Measurements from ENCODE around the gene RUFY1. TPM values are rescaled to one million over a fixed set of nuclear protein-coding genes. Genes with fewer than 3 reads are reported as not detected.

Gene RUFY1
- total RNA-seq, 2 experiments from 2014 or later: 22.5 to 24.7 TPM

GRCh38 chr5:179605026-179605833 is 54.9 kb downstream of the RUFY1 start:
- H3K9me3 Mint-ChIP-seq: no peaks in the 10 kb centered on the region
- intact Hi-C loops (cut with micrococcal nuclease): no loop called here
- H3K27ac Mint-ChIP-seq: no peak overlapping the region
- TF ChIP-seq, protein P1, sequence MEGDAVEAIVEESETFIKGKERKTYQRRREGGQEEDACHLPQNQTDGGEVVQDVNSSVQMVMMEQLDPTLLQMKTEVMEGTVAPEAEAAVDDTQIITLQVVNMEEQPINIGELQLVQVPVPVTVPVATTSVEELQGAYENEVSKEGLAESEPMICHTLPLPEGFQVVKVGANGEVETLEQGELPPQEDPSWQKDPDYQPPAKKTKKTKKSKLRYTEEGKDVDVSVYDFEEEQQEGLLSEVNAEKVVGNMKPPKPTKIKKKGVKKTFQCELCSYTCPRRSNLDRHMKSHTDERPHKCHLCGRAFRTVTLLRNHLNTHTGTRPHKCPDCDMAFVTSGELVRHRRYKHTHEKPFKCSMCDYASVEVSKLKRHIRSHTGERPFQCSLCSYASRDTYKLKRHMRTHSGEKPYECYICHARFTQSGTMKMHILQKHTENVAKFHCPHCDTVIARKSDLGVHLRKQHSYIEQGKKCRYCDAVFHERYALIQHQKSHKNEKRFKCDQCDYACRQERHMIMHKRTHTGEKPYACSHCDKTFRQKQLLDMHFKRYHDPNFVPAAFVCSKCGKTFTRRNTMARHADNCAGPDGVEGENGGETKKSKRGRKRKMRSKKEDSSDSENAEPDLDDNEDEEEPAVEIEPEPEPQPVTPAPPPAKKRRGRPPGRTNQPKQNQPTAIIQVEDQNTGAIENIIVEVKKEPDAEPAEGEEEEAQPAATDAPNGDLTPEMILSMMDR (IDR thresholded peaks at IDR 0.05): no peak
- peaks cover 23% of the 10 kb centered on the region for H3K36me3 Mint-ChIP-seq (ENCODE audit: low read depth)
- H3K4me1 Mint-ChIP-seq (ENCODE audit: low read depth): peaks cover 23% of the 10 kb centered on the region
- no peak for DNase-seq
- H3K27me3 Mint-ChIP-seq: no peaks in the 10 kb centered on the region
- ChIA-PET POLR2A (no interaction called here), CTCF (no interaction called here)
- no peak for ATAC-seq
- no peak overlapping the region for H3K4me3 Mint-ChIP-seq

DNA sequence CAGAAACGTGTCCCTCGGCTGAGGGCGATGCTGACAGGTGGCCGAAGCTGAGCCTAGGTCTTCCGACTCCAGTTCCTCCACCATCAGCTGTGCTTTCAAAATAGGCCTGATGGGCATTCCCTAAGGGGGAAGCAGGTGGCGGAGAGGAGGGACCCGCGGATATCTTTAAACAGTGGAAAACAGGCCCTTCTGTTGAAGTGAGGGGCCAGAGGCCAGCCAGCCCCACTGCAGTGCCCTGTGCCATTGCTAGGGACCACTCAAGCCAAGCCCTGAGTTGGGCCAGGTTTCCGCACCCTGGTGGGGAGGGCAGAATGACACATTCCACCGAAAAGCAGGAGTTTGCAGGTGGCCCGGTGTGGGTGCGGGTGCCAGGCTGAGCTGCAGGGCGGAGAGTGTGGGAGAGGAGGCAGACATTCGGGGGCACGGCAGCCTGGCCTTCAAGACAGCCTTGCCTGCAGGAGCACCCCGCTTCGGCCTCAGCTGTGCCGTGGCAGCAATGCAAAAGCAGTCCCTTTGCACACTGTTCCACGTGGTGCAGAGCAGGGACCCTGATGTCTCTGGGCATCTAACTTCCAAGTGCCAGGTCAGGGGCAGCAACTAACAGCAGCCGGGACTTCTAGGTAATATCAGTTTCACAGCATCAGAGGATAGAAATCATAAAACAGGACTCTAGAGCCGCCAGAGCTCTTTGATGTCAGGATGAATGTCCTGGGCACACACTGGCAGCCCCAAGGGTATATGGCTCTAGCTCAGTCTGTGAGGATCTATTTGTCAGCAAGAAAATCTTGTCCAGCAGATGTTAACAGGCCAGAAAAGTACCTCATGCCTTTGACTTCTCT is 55.9 kb downstream of the RUFY1 start:
- ATAC-seq: no peak
- peaks cover 32% of the 10 kb centered on the region for H3K36me3 Mint-ChIP-seq (ENCODE audit: low read depth)

DNA sequence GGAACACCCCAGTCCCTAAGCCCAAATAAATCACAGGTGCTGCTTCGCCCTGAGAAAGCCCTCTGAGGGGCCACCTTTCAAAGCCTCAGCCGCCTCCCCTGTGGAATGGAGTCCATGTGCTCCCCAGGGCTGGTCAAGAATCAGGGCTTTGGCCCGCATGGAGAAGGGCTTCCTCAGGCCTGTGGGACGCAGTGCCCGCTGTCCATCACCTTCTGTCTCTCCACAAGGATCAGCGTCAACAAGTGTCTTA is 56.5 kb downstream of the RUFY1 start:
- Mint-ChIP-seq H3K4me3 (no peak overlapping the region), H3K4me1 (ENCODE audit: low read depth) (peaks cover 36% of the 10 kb centered on the region), H3K27ac (peak overlapping the region; percentile 1), H3K27me3 (no peaks in the 10 kb centered on the region), H3K36me3 (ENCODE audit: low read depth) (peaks cover 33% of the 10 kb centered on the region), H3K9me3 (no peaks in the 10 kb centered on the region)
- CTCF ChIA-PET: no interaction called here
- DNase-seq (no peak), ATAC-seq (no peak)
- POLR2A ChIA-PET: interaction anchor here (0.9 to 5.0 kb wide), 2 partner anchors 8 to 20 kb away, joined by 4 to 51 read pairs; no protein-coding TSS in a partner anchor
- TF ChIP-seq, protein P1 (IDR thresholded peaks at IDR 0.05): no peak
- intact Hi-C loops (cut with micrococcal nuclease): no loop called here

More for the DNA sequence above, 55.9 kb downstream of the RUFY1 start:
- TF ChIP-seq, protein P1 (IDR thresholded peaks at IDR 0.05): no peak
- no peak overlapping the region for H3K27ac Mint-ChIP-seq
- CTCF ChIA-PET: no interaction called here
- no peaks in the 10 kb centered on the region for H3K9me3 Mint-ChIP-seq
- H3K4me1 Mint-ChIP-seq (ENCODE audit: low read depth): peaks cover 33% of the 10 kb centered on the region
- no peaks in the 10 kb centered on the region for H3K27me3 Mint-ChIP-seq
- POLR2A ChIA-PET: no interaction called here
- no peak for DNase-seq
- intact Hi-C loops (cut with micrococcal nuclease): no loop called here
- no peak overlapping the region for H3K4me3 Mint-ChIP-seq

DNA sequence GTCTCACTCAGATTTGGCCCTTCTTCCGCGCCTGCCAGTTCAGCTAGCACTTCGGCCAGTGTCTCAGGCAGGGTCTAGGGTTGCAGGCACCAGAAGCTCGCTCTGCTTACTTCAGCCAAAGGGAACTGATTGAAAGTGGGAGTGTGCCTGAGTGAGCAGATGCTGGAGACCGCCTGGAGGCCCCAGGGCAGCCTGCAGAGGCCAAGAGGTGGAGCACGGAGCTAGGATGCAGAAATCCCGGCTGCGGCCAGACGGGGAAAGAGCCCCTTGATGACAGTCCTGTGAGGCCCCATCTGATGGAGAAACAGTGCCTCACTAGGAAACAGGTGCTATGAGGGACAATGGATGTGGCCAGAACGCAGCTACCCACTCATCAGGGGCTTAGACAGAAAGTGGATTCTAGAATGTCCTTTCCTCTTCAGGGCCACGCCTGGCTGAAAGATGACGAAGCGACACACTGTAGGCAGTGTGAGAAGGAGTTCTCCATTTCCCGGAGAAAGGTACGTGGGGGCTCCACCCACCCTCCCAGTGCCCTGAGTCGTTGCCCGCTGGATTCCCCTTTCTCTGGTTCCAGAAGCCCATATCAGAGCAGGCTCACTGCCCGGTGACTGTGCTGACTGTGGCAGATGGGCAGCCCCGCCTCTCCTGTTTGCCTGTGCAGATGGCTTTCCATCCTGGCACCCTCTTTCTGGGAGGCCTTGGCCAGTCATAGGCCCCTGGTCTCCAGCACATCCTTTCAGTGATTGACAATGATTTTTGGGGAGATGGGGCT is 57.0 kb downstream of the RUFY1 start:
- Mint-ChIP-seq H3K27me3 (no peaks in the 10 kb centered on the region), H3K4me1 (ENCODE audit: low read depth) (peaks cover 38% of the 10 kb centered on the region), H3K36me3 (ENCODE audit: low read depth) (peaks cover 34% of the 10 kb centered on the region), H3K9me3 (no peaks in the 10 kb centered on the region), H3K27ac (peak overlapping the region; percentile 76), H3K4me3 (no peak overlapping the region)
- TF ChIP-seq, protein P1 (IDR thresholded peaks at IDR 0.05): no peak
- no peak for DNase-seq
- ATAC-seq: no peak
- CTCF ChIA-PET: no interaction called here
- POLR2A ChIA-PET: interaction anchor here (0.9 to 5.0 kb wide), 2 partner anchors 8 to 21 kb away, joined by 4 to 51 read pairs; no protein-coding TSS in a partner anchor
- intact Hi-C loops (cut with micrococcal nuclease): no loop called here

Measured in activated CD8-positive, alpha-beta T cell treated with anti-CD3 and anti-CD28 coated beads for 36 hours (primary cell).